Measurements from ENCODE around the gene GPR173. TPM values are rescaled to one million over a fixed set of nuclear protein-coding genes. Genes with fewer than 3 reads are reported as not detected.

Gene GPR173
- total and polyA plus RNA-seq, 2 experiments from 2014 or later = 3.6 to 12.6 TPM

DNA sequence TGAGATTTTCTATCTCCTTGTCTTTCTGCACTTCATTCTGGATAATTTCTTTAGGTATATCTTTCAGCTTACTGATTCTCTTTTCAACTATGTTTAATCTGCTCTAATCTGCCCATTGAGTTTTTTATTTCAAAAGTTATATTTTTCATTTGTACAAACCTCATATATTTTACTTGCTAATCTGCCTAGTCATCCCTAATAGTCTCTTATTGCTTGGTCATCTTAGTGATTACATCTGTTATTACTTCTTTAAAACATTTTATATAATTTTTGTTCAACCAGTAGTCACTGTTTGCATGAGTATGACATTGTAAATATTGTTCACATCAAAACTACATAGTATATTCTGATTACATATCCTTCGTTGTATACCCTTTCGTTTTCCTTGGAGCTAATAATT lies 77.8 kb downstream of the GPR173 start:
- no peak for DNase-seq (ENCODE audit: low read depth in 1 of 2, low spot score in 1 of 2)
- no peak for TF ChIP-seq CTCF (IDR thresholded peaks at IDR 0.05; ENCODE audit: low read depth, low read length)
- no peaks in the 10 kb centered on the region for H3K36me3 ChIP-seq
- no peak overlapping the region for H3K4me3 ChIP-seq
- H3K27me3 ChIP-seq = no peaks in the 10 kb centered on the region
- H3K27ac ChIP-seq = no peak overlapping the region
- no peaks in the 10 kb centered on the region for H3K9me3 ChIP-seq (ENCODE audit: low read depth)
- no peaks in the 10 kb centered on the region for H3K4me1 ChIP-seq (ENCODE audit: low read depth)

DNA sequence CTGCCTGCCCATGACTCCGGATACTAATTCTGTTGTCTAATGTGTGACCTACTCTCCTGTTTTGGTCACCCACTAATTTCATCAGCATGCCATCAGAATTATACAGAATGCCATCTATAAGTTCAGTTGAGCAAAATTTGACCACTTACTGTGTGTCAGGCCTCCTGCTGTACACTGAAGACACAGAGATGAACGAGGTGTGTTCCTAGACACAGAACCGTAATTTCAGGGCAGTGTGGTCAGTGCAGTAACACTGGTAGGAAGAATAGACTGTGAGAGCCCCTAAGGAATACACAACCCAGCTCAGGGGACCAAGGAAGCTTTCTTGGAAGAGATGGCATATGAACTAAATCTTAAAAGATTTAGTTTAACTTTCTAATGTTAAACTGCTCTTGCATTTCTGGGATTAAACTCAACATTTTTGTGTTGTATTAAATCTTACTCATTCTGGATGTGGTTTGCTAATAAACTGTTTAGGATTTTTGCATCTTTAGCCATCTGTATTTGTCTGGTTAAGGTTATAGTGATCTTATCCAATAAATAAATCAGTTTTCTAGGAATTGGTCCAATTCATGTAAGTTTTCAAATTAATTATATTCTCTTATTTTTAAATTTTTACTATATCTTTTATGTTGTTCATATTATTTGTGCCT lies 79.6 kb downstream of the GPR173 start:
- Histone ChIP-seq H3K27me3 (no peaks in the 10 kb centered on the region), H3K27ac (no peak overlapping the region), H3K9me3 (ENCODE audit: low read depth) (no peaks in the 10 kb centered on the region), H3K4me1 (ENCODE audit: low read depth) (no peaks in the 10 kb centered on the region), H3K36me3 (no peaks in the 10 kb centered on the region), H3K4me3 (no peak overlapping the region)
- no peak for TF ChIP-seq CTCF (IDR thresholded peaks at IDR 0.05; ENCODE audit: low read depth, low read length)
- DNase-seq (ENCODE audit: low read depth in 1 of 2, low spot score in 1 of 2) = no peak

Other genes with a start within 250 kb of the GPR173 start
- not detected in 2 replicates for gene XAGE5, start 237.5 kb upstream of the GPR173 start, total RNA-seq
- not detected in 2 replicates for gene XAGE5, start 237.5 kb upstream of the GPR173 start, polyA plus RNA-seq
- gene XAGE3, start 180.7 kb upstream of the GPR173 start, total RNA-seq = not detected in 2 replicates
- not detected in 2 replicates for gene XAGE3, start 180.7 kb upstream of the GPR173 start, polyA plus RNA-seq
- gene FAM156B, start 151.5 kb upstream of the GPR173 start, total RNA-seq = 28.5 and 32.9 TPM in 2 replicates
- 32.9 and 35.4 TPM in 2 replicates for gene FAM156B, start 151.5 kb upstream of the GPR173 start, polyA plus RNA-seq
- 27.7 and 29.8 TPM in 2 replicates for gene FAM156A, start 90.3 kb upstream of the GPR173 start, total RNA-seq
- 24.7 and 38.3 TPM in 2 replicates for gene FAM156A, start 90.3 kb upstream of the GPR173 start, polyA plus RNA-seq
- gene TSPYL2, start 33.6 kb downstream of the GPR173 start, total RNA-seq = 33.4 and 36.8 TPM in 2 replicates
- gene TSPYL2, start 33.6 kb downstream of the GPR173 start, polyA plus RNA-seq = 36.1 and 50.8 TPM in 2 replicates
- gene KANTR, start 45.4 kb downstream of the GPR173 start, total RNA-seq = 5.8 and 17.0 TPM in 2 replicates
- 9.8 and 10.5 TPM in 2 replicates for gene KANTR, start 45.4 kb downstream of the GPR173 start, polyA plus RNA-seq
- gene KDM5C, start 176.4 kb downstream of the GPR173 start, total RNA-seq = 185 and 187 TPM in 2 replicates
- 83.0 and 97.6 TPM in 2 replicates for gene KDM5C, start 176.4 kb downstream of the GPR173 start, polyA plus RNA-seq
- gene IQSEC2, start 232.8 kb downstream of the GPR173 start, total RNA-seq = 35.3 and 37.0 TPM in 2 replicates
- gene IQSEC2, start 232.8 kb downstream of the GPR173 start, polyA plus RNA-seq = 14.3 and 23.3 TPM in 2 replicates